ENCODE data around the gene L3MBTL4.
"Not testable (repeated sequence)": the region's sequence is repeated elsewhere in the genome, so short reads cannot be mapped to it uniquely, and the experiment has no call there.

The L3MBTL4 gene

GRCh38 chr18:6406075-6406909 lies 8.4 kb downstream of the L3MBTL4 start:
- no peak for DNase-seq (ENCODE audit: low read depth)

- no peak for DNase-seq (ENCODE audit: low read depth)
These were observed 9.3 kb downstream of the L3MBTL4 start for GRCh38 chr18:6405237-6406074.

GRCh38 chr18:6404834-6405233 lies 9.9 kb downstream of the L3MBTL4 start:
- no peak for DNase-seq (ENCODE audit: low read depth)

- DNase-seq (ENCODE audit: low read depth) = no peak
These were observed 13.0 kb downstream of the L3MBTL4 start for GRCh38 chr18:6401687-6402086.

GRCh38 chr18:6399776-6400175 lies 14.9 kb downstream of the L3MBTL4 start:
- no peak for DNase-seq (ENCODE audit: low read depth)

- no peak for DNase-seq (ENCODE audit: low read depth)
These were observed 16.7 kb downstream of the L3MBTL4 start for GRCh38 chr18:6397931-6398566.

GRCh38 chr18:6396847-6397246 lies 17.9 kb downstream of the L3MBTL4 start:
- DNase-seq (ENCODE audit: low read depth) = no peak

GRCh38 chr18:6396276-6396675 lies 18.4 kb downstream of the L3MBTL4 start:
- DNase-seq (ENCODE audit: low read depth) = no peak

GRCh38 chr18:6389005-6389404 lies 25.7 kb downstream of the L3MBTL4 start:
- DNase-seq (ENCODE audit: low read depth) = no peak

- no peak for DNase-seq (ENCODE audit: low read depth)
These were observed 31.7 kb downstream of the L3MBTL4 start for GRCh38 chr18:6382963-6383362.

- not testable (repeated sequence) for DNase-seq (ENCODE audit: low read depth)
These were observed 37.2 kb downstream of the L3MBTL4 start for GRCh38 chr18:6377473-6377872.

- DNase-seq (ENCODE audit: low read depth) = no peak
These were observed 38.1 kb downstream of the L3MBTL4 start for GRCh38 chr18:6376433-6377229.

GRCh38 chr18:6374935-6375529 lies 39.7 kb downstream of the L3MBTL4 start:
- no peak for DNase-seq (ENCODE audit: low read depth)

GRCh38 chr18:6374340-6374739 lies 40.4 kb downstream of the L3MBTL4 start:
- no peak for DNase-seq (ENCODE audit: low read depth)

GRCh38 chr18:6373187-6373586 lies 41.5 kb downstream of the L3MBTL4 start:
- DNase-seq (ENCODE audit: low read depth) = no peak

GRCh38 chr18:6370886-6371635 lies 43.6 kb downstream of the L3MBTL4 start:
- DNase-seq (ENCODE audit: low read depth) = no peak

GRCh38 chr18:6370410-6370809 lies 44.3 kb downstream of the L3MBTL4 start:
- DNase-seq (ENCODE audit: low read depth) = no peak

- DNase-seq (ENCODE audit: low read depth) = no peak
These were observed 46.7 kb downstream of the L3MBTL4 start for GRCh38 chr18:6368017-6368416.

- no peak for DNase-seq (ENCODE audit: low read depth)
These were observed 47.5 kb downstream of the L3MBTL4 start for GRCh38 chr18:6367208-6367607.

- no peak for DNase-seq (ENCODE audit: low read depth)
These were observed 47.9 kb downstream of the L3MBTL4 start for GRCh38 chr18:6366776-6367175.

GRCh38 chr18:6365385-6365784 lies 49.3 kb downstream of the L3MBTL4 start:
- no peak for DNase-seq (ENCODE audit: low read depth)

Measured in activated gamma-delta T cell treated with anti-CD3 and anti-CD28 coated beads, Interleukin-2, amount 50 U/mL, for 16 hours (primary cell).